ENCODE data around the gene CCDC89. TPM values are rescaled to one million over a fixed set of nuclear protein-coding genes. Genes with fewer than 3 reads are reported as not detected.
A peak's percentile ranks its signal among the peaks of the same experiment; 100 is the strongest.

CCDC89 gene
- total and polyA plus RNA-seq, 2 donors (not counting 3 experiments of a cell fraction or from before 2014, with no cell fraction given) = not detected

GRCh38 chr11:85724748-85725465 is 38.9 kb upstream of the CCDC89 start:
- TF ChIP-seq MYC (IDR thresholded peaks at IDR 0.05; ENCODE audit: low read depth, low read length) (no peak), POLR2A (IDR thresholded peaks at IDR 0.05; ENCODE audit: low read depth, low read length) (no peak), GATA2 (IDR thresholded peaks at IDR 0.05; ENCODE audit: insufficient read depth, insufficient read length, low read depth, low read length) (no peak), CTCF (IDR thresholded peaks at IDR 0.05; ENCODE audit: extremely low read depth in 1 of 2, insufficient read depth in 1 of 2, low read depth in 1 of 2, low read length in 2 of 2) (no peak), POLR2AphosphoS5 (IDR thresholded peaks at IDR 0.05; ENCODE audit: insufficient read depth, low read depth, low read length) (no peak), MAX (IDR thresholded peaks at IDR 0.05; ENCODE audit: insufficient read depth, insufficient read length) (no peak), JUN (IDR thresholded peaks at IDR 0.05; ENCODE audit: borderline replicate concordance, insufficient read depth, insufficient read length, low read depth) (no peak), EZH2 (IDR thresholded peaks at IDR 0.05; ENCODE audit: borderline replicate concordance, low read depth, low read length, severe bottlenecking) (no peak), FOS (IDR thresholded peaks at IDR 0.05; ENCODE audit: borderline replicate concordance, insufficient read depth, low read length) (no peak)
- dilution Hi-C loops (cut with MboI; ENCODE audit: extremely low pct_ligation_motif_present, low sequenced_read_pairs) (no loop called here), intact Hi-C loops (cut with micrococcal nuclease) (loop anchor here (10.0 kb wide), 1 partner anchor 130 kb away; the partner anchor contains the start of gene CCDC83)
- no peaks in the 10 kb centered on the region for H3K9me1 ChIP-seq (replicated peaks; ENCODE audit: control insufficient read depth, extremely low read depth, insufficient read depth, low read length)
- no peak for DNase-seq (ENCODE audit: low read depth, low spot score)
- no peaks in the 10 kb centered on the region for H3K79me2 ChIP-seq (ENCODE audit: control insufficient read depth, insufficient read depth, low read length)
- peaks cover 26% of the 10 kb centered on the region for H3K4me1 ChIP-seq (ENCODE audit: control insufficient read depth, extremely low read depth, insufficient read depth, low read length)
- peak overlapping the region; percentile 86 for H3K27ac ChIP-seq (ENCODE audit: insufficient read depth, low read depth, low read length)
- H3K36me3 ChIP-seq (ENCODE audit: control insufficient read depth in 2 of 2, extremely low read depth in 1 of 2, insufficient read depth in 2 of 2, low read length in 2 of 2) = no peaks in the 10 kb centered on the region
- H3K27me3 ChIP-seq (ENCODE audit: control insufficient read depth in 2 of 2, insufficient read depth in 2 of 2, low read length in 2 of 2) = no peaks in the 10 kb centered on the region
- BruUV-seq (replicated peaks) = TSS peak; percentile 78
- ChIA-PET POLR2A (interaction anchor here (0.9 kb wide), 1 partner anchor 13 kb away, joined by 4 read pairs; no protein-coding TSS in a partner anchor), CTCF (interaction anchor here (0.7 to 2.5 kb wide), 4 partner anchors 11 to 130 kb away, joined by 3 to 11 read pairs (median 4); partner anchors contain the start of gene CCDC83)
- no peaks in the 10 kb centered on the region for H4K20me1 ChIP-seq (replicated peaks; ENCODE audit: control insufficient read depth, extremely low read depth, insufficient read depth, low read length)
- H3K9me3 ChIP-seq (replicated peaks; ENCODE audit: control insufficient read depth, insufficient read depth, low read length) = no peaks in the 10 kb centered on the region
- peak overlapping the region; percentile 75 for H3K4me2 ChIP-seq (ENCODE audit: insufficient read depth, low read length)
- no peak overlapping the region for H3K9ac ChIP-seq (replicated peaks; ENCODE audit: extremely low read depth, insufficient read depth, low read length)
- H3K4me3 ChIP-seq (replicated peaks in 1 of 3; ENCODE audit: insufficient read depth in 1 of 3, low read depth in 1 of 3, low read length in 3 of 3) = no peak overlapping the region
- peak; percentile 37 for FAIRE-seq
- H2AFZ ChIP-seq (ENCODE audit: low read depth, low read length) = no peak overlapping the region

Data from endothelial cell of umbilical vein (primary cell).